Adipose tissue (tissue), 3 donors: ENCODE results near the gene OLFML1. TPM values are rescaled to one million over a fixed set of nuclear protein-coding genes. Genes with fewer than 3 reads are reported as not detected.

Experiments
- H3K27ac ChIP-seq: one replicate; pipeline ENCODE4 v1.5.1; 2013; ENCODE audit warnings: low read depth, low read length
- WGBS, 3 donors: extraction: QIAGEN DNeasy Blood & Tissue Kit; methylation state at CpG; one replicate each; pipeline ENCODE4 v1.1.7; 2013; 5-methylcytosine and 5-hydroxymethylcytosine counted together
- polyA plus RNA-seq, 3 donors: library from polyadenylated mRNA; stranded (reverse); fragments of 200-250 nt; gene quantifications; one replicate each; pipeline ENCODE4 v1.2.3, GENCODE V29; 2013
- donor health status: healthy with polysubstance abuse.
- donor health status: Bipolar disorder and iron deficiency.
- donor health status: healthy.

OLFML1 gene
- 10 to 100 TPM in 1 of 3 donors, 1 to 10 TPM in 1, under 1 TPM in 1; 0.99 to 12.3 (median 4.7) TPM for polyA plus RNA-seq

DNA sequence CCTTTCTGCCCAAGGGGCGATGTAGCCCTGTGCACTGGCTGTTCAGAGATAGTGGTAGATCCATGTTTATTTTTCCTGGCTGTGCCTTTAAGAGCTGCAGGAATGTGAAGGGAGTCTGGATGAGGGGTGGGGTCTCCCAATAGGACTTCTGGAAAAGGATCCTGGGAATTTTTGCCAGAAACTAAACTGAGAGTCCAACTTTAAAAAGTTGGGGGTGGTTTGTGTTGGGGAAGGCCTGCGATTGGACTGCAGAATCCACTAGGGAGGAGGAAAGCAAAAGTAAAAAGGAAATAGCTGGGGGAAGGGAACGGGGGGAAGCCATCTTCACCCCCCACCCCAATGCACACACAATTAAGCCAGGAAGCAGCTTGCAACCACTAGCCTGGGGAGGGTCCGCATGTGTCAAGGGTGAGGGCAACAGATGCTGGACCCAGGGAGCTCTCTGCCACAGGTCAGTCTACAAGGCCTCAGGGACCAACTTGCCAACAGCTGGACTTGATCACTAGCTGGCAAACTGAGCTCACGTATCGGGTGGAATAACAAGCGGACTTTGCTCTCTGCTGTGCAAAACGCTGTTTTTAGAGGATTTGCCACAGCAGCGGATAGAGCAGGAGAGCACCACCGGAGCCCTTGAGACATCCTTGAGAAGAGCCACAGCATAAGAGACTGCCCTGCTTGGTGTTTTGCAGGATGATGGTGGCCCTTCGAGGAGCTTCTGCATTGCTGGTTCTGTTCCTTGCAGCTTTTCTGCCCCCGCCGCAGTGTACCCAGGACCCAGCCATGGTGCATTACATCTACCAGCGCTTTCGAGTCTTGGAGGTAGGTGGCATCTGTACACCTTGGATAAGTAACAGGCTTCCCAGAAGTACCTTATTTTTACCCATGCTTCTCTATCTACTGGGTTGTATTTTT, at the start of gene OLFML1:
TSS of gene OLFML1 (plus strand) at position 321 of the 912 bp plus-strand sequence. CDS start at position 691, 370 bp downstream.
- 46 to 57% (median 50%) methylated on average over 15 of the region's 15 CpGs for WGBS, 3 donors
- H3K27ac ChIP-seq, result no peak within 1 kb of the TSS

GRCh38 chr11:7436146-7436545, 49.2 kb upstream of the OLFML1 start:
- no peak overlapping the region for H3K27ac ChIP-seq
- WGBS, 3 donors, result 84 to 88% (median 86%) methylated on average over 1 of the region's 1 CpG

DNA sequence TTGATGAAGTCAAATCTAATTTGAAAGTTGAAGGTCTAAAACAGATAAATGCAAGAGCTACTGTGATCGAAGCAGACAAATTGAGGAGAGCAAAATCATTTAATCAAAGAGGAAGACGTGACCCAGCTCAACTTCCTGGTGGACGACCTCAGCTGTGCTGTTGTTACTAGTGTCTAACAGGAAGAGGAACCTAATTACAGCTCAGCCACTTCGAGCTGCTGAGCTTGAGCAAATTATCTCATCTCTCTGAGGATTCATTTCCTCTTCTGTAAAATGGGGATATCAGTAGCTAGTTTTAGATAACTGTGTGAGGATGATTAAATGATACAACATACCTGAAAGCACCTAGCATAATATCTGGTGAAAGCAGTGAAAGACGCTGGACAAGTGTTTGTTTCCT, 48.6 kb upstream of the OLFML1 start:
- no peak overlapping the region for H3K27ac ChIP-seq
- WGBS, 3 donors, result 36 to 52% (median 37%) methylated on average over 5 of the region's 5 CpGs

DNA sequence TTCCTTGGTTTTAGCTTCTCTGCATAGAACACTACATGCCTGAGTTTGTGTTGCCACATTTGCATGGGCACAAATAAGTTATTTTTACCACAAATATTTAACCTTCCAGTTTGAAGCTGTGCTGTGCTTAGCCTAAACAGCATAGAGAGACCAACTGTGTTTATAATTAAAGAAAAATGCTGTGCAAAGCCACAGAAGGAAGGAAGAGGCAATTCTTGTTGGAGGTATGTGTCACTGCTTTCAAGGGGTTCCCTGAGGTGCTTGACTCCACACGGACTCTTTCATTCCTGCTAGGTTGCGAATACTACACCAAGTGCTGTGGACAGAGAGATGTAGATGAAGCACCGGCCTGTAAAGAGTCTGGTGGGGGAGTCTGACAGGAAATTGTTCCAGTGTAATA, 47.6 kb upstream of the OLFML1 start:
- H3K27ac ChIP-seq, result no peak overlapping the region
- WGBS, 3 donors, result 85 to 88% (median 85%) methylated on average over 3 of the region's 3 CpGs

DNA sequence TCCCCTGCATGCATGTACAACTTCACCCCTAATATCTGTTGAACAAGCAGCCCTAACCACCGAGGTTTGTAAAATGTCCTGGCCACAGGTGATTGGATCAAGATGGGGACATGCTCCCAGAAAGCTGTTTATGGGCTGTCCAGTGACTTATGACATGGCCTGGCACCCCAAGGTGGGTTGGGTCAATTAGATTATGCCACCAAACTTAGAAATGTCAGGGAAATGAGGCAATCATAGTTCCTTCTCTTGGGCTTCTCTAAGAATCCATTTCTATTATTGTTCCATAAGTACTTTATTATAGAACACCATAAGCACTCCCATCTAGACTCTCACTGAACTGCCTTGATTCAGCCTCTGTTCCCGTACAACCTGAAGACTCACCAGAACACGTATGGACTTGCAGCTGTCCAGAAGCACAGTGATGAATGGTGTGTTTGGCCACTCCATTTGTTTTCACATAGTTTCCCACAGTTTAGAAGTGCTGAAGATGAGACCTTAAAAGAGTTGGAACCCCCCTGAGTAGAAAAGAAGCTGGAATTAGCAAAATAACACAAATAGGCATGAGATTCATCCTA, 45.5 kb upstream of the OLFML1 start:
- no peak overlapping the region for H3K27ac ChIP-seq
- 85 to 91% (median 88%) methylated on average over 3 of the region's 3 CpGs for WGBS, 3 donors

DNA sequence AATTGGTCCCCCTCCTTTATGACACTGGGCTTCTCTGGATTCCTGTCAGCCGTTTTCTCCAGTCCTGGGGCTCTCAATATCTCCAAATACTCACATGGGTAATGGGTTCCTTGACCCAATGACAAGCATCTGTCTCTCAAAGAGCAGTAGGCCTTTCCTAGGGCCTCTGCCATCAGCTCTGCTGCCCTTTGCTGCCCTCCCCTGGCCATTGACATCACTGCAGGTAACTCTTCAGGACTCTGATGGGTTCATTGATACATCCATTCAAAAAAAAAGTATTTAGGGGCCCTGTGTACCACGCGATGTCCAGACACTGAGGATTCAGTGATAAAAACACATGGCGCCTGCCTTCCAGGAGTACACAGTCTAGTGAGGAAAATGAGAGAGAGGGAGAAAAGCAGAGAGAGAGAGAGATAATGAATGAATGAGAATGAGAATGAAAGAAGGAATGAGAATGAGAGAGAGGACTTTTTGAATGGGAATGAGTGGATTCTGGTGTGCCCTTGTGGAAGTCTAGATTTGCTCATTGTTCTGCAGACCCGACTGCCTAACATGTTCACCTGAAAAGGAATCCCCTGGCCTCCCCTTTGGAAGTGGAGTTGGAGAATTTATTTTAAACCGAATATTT, 42.6 kb upstream of the OLFML1 start:
- no peak overlapping the region for H3K27ac ChIP-seq
- 33 to 40% (median 35%) methylated on average over 6 of the region's 6 CpGs for WGBS, 3 donors

- 53 to 75% (median 71%) methylated on average over 6 of the region's 6 CpGs for WGBS, 3 donors
- no peak overlapping the region for H3K27ac ChIP-seq
Measured at GRCh38 chr11:7444091-7444981, 41.0 kb upstream of the OLFML1 start.

GRCh38 chr11:7445564-7445963, 39.7 kb upstream of the OLFML1 start:
- WGBS, 3 donors, result 61 to 86% (median 70%) methylated on average over 5 of the region's 5 CpGs

GRCh38 chr11:7448201-7448600, 37.1 kb upstream of the OLFML1 start:
- H3K27ac ChIP-seq, result no peak overlapping the region
- WGBS, 3 donors, result 91 to 98% (median 97%) methylated on average over 12 of the region's 12 CpGs

More at GRCh38 chr11:7445564-7445963, 39.7 kb upstream of the OLFML1 start:
- no peak overlapping the region for H3K27ac ChIP-seq

- WGBS, 3 donors, result 90 to 91% (median 91%) methylated on average over 3 of the region's 3 CpGs
- no peak overlapping the region for H3K27ac ChIP-seq
Measured at GRCh38 chr11:7449211-7449840, 36.0 kb upstream of the OLFML1 start.

DNA sequence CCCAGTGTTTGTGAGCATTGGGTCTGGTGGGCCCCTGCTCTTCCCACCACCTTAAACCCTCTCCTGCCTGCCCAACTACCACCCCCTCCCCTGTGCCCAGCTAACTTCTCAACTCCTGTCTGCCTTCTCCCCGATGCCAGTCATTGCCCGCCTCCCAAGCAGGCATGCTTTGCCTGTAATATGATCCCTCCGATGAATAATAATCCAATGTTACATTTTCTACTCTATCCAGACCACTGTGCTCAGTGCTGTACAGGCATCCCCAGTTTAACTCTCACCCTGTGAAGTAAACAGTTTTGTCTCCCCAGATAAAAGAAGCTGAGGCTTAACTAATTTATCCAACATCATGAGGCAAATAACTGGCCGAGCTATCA, 35.5 kb upstream of the OLFML1 start:
- 39 to 89% (median 81%) methylated on average over 4 of the region's 4 CpGs for WGBS, 3 donors
- no peak overlapping the region for H3K27ac ChIP-seq

DNA sequence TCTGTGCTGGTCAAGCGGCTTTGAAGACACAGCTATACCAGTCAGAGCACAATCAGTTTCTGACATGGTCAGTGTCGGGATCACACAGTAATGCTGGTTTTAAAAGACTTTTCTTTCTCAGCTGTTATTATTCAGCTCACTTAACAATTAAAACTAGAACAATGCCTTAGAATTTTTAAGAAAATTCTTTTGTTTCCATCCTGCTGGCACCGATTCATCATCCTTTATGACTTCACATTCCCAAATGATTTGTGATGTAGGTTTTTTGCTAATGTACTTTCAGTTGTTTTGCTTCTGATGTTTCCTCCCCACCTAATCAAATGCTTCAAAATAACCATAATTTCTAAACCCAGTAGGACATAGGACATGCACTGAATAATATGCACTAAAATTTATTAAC, 34.5 kb upstream of the OLFML1 start:
- 77 to 84% (median 79%) methylated on average over 3 of the region's 3 CpGs for WGBS, 3 donors

DNA sequence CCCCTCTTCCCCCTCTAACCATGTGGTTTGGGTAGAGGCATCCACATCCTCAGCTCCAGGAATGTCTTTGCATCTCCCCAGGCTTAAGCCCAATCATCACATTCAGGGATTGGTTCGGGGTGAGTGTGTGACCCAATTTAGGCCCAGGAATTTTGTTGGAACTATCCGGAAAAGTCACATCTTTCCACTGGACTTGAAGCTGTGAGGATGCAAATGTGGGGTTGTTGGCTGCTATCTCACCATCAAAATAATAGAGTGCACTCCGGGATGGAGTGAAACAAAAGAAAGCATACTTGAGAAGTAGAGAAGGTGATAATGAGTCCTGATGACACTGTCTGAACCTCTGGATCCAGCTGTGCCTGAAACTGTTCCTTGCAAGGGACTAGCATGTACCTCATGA, 33.8 kb upstream of the OLFML1 start:
- no peak overlapping the region for H3K27ac ChIP-seq
- WGBS, 3 donors, result 80 to 89% (median 87%) methylated on average over 3 of the region's 3 CpGs

More for the DNA sequence above, 34.5 kb upstream of the OLFML1 start:
- H3K27ac ChIP-seq, result no peak overlapping the region

DNA sequence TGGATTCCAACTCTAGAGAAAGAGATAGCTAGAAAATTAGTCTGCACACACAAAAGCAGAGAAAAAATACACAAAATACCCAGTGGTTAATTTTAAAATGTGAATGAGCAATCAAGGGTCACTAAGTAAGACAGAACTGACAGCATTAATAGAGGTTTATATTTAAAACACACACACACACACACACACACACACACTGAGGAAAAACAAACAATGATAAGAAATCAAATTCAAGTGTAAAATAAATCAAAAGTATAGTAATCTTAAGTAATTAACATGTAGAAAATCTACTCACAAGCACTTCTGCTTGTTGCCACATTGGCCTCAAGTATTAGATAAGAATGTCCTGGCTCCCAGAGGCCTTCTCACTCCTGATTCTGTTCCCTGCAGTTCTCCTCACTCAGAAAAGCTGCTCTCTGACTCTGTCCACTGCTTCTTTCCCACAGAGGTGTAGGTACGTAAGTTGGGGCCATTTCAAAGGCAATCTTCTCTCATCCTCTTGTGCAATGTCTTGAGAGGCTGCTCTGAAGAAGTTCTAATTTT, 33.3 kb upstream of the OLFML1 start:
- 61 to 77% (median 77%) methylated on average over 1 of the region's 1 CpG for WGBS, 3 donors

DNA sequence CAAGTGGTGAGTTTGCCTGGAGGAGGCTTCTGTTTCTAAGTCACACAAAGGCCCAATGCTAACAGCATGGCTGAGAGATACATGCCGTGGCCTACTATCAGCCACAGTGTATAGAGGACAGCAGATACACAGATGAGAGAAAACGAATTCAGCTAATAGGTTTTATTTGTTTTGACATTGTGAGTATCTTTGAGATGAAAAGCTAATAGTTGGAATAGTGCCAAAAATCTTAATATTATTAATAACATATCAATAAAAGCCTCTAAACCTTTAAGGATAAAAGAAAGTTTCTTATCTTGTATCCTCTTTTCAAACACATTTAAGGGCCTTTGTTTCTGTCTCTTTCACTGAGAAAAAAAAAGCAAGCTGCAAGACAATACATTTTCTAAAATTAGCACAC, 30.5 kb upstream of the OLFML1 start:
- WGBS, 3 donors, result 71 to 77% (median 76%) methylated on average over 2 of the region's 2 CpGs
- no peak overlapping the region for H3K27ac ChIP-seq

More for the DNA sequence above, 33.3 kb upstream of the OLFML1 start:
- no peak overlapping the region for H3K27ac ChIP-seq

DNA sequence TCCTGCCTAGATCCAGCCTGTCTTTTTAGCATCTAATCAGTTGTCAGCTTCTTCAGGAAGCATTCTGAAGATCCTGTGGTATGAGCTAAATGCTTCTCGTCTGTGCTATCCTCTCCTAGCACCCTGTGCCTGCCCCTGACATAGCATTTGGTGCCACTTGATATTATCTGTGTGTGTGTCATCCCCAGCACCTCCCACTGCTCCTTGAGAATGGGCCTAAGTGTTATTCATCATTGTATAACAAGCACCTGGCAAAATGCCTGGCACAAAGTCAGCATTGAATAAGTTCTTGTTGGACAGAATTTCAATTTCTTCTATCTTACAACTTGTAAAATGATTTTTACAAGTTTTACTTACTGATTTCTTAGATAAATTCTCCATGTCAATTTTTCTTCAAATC, 28.1 kb upstream of the OLFML1 start:
- no peak overlapping the region for H3K27ac ChIP-seq
- 67 to 92% (median 79%) methylated on average over 1 of the region's 1 CpG for WGBS, 3 donors

- no peak overlapping the region for H3K27ac ChIP-seq
- 88 to 93% (median 90%) methylated on average over 1 of the region's 1 CpG for WGBS, 3 donors
Measured at GRCh38 chr11:7462706-7463105, 22.6 kb upstream of the OLFML1 start.

DNA sequence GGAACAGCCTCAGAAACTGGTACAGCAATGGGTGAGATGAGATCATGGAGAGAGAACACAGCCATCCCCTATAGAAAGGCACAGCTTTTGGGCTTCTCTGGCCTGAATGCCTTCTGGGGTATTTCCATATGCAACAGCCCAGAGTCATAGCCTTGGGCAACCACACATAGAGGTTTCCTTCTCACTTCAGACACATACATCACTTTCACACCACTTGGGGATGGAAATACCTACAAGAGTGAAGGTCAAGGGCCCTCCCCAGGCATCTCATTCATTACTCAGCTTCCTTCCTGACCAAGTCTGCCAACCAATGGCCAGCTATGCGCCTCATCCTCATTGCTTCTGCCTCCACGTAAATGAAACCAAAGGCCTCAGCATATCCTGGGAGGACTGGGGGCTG, 17.7 kb upstream of the OLFML1 start:
- 80 to 92% (median 85%) methylated on average over 2 of the region's 2 CpGs for WGBS, 3 donors
- no peak overlapping the region for H3K27ac ChIP-seq
